Heart left ventricle (tissue), 16 donors: Measurements from ENCODE around the gene UQCC2. TPM values are rescaled to one million over a fixed set of nuclear protein-coding genes. Genes with fewer than 3 reads are reported as not detected.

Source experiments
- ATAC-seq, 4 donors: fragments of 200-7000 bp; cut with Tn5 transposase; one replicate each; pipeline ENCODE4 v1.9.1; 2020 to 2022; ENCODE audit warnings: moderate library complexity in 4 of 4, mild to moderate bottlenecking in 3 of 4, moderate number of reproducible peaks in 1 of 4
- DNase-seq, 5 donors: peaks; one replicate each; pipeline ENCODE4 v3.0.0-alpha.2; 2020
- H3K27ac ChIP-seq, 12 donors: fragments of 200-600 bp; sonication (generic) in 4 of 12; one replicate each; pipeline versions ENCODE4 v1.5.0 to v1.8.0; 2016 to 2022; ENCODE audit warnings: mild to moderate bottlenecking in 2 of 12
- H3K27me3 ChIP-seq, 9 donors: fragments of 200-600 bp; sonication (generic) in 2 of 9; one replicate each; pipeline versions ENCODE4 v1.5.1 to v1.8.0; 2016 to 2022; ENCODE audit warnings: mild to moderate bottlenecking in 3 of 9
- H3K36me3 ChIP-seq, 9 donors: fragments of 200-600 bp; sonication (generic) in 2 of 9; one replicate each; pipeline versions ENCODE4 v1.5.0 to v1.8.0; 2018 to 2022; ENCODE audit warnings: mild to moderate bottlenecking in 2 of 9
- H3K4me1 ChIP-seq, 12 donors: fragments of 200-600 bp; sonication (generic) in 4 of 12; one replicate each; pipeline versions ENCODE4 v1.5.0 to v1.8.0; 2016 to 2022; ENCODE audit warnings: mild to moderate bottlenecking in 3 of 12
- H3K4me3 ChIP-seq, 12 donors: fragments of 200-600 bp; sonication (generic) in 4 of 12; one replicate each; pipeline versions ENCODE4 v1.5.0 to v1.8.0; 2017 to 2022; ENCODE audit warnings: mild to moderate bottlenecking in 9 of 12, moderate library complexity in 4 of 12
- H3K9me3 ChIP-seq, 12 donors: fragments of 200-600 bp; sonication (generic) in 4 of 12; one replicate each; pipeline versions ENCODE4 v1.5.0 to v1.8.0; 2016 to 2022; ENCODE audit warnings: mild to moderate bottlenecking in 1 of 12
- CTCF ChIP-seq, 12 donors: fragments of 200-600 bp; sonication (generic) in 4 of 12; IDR thresholded peaks; one replicate each; pipeline versions ENCODE4 v1.5.0 to v1.8.0; 2018 to 2022; ENCODE audit warnings: antibody characterized with exemption in 12 of 12, mild to moderate bottlenecking in 5 of 12
- POLR2A ChIP-seq, 2 donors: fragments of 450-650 bp; IDR thresholded peaks; one replicate each; pipeline ENCODE4 v1.6.1; 2017; ENCODE audit warnings: antibody characterized with exemption in 2 of 2, mild to moderate bottlenecking in 2 of 2, moderate library complexity in 2 of 2
- WGBS, 4 donors: extraction: QIAGEN DNeasy Blood & Tissue Kit in 2 of 4; methylation state at CpG; one replicate each; pipeline versions ENCODE4 v1.1.5 to v1.1.7; 2013 to 2018; 5-methylcytosine and 5-hydroxymethylcytosine counted together
- intact Hi-C, 10 donors: fragments of 100-400 bp; cut with DNase I; formaldehyde crosslinking; loops; one replicate each; pipeline versions ENCODE4 v1.11.1 to v1.14.2; 2022
- polyA plus RNA-seq, 2 donors: library from polyadenylated mRNA; stranded (reverse); fragments of 200-250 nt; gene quantifications; one replicate each; pipeline ENCODE4 v1.2.3, GENCODE V29; 2013
- total RNA-seq, 9 donors: library from RNA; depleted of rRNA in 2 of 9; stranded (reverse); fragments of >200 nt in 2 of 9; fragmentation: NEBNext Ultra II Directional in 3 of 9; extraction: Animal tissue kit (Norgen Biotek cat#: 25700) in 3 of 9; gene quantifications; one replicate each; pipeline versions ENCODE4 v1.1.0 to v1.2.4, GENCODE V29; 2016 to 2023
- donor health status: ischemic (EF 13 %, LVEDD 7.1; RV severe dilation, severe dysfunction).
- donor health status: healthy with polysubstance abuse.
- donor health status: DM: no; HTN: yes; CAD: no.
- donor health status: DM: no; HTN: no; CAD: no.
- donor health status: ischemic (EF 25% LVEDD 6.9; RV normal size, moderate dysfunction).
- donor health status: ischemic (EF 25% LVEDD 5.7; RV mildly dilated, moderate dysfunction).
- donor health status: healthy.
- donor health status: DM: yes; HTN: yes; CAD: no.
- donor health status: ischemic (EF 35%, LVEDD 5.7; RV mildly dilated, moderate dysfunction).
- donor health status: nonischemic (EF 11% LVEDD 7.7; RV severe dilation, severe dysfunction).
- donor health status: DM: yes; HTN: yes; CAD: no.
- donor health status: PGD.
- donor health status: ischemic (EF 29% LVEDD 5.4; RV normal size, mild dysfunction).
- donor health status: nonischemic (EF 23%, LVEDD 6.1; RV moderate dilation, normal function).

The UQCC2 gene
- total and polyA plus RNA-seq, 11 donors: 88.5 to 496 (median 195) TPM

- WGBS, 4 donors: 33 to 48% (median 44%) methylated on average over 5 of the region's 5 CpGs
- ATAC-seq (no peak), DNase-seq (peak in 1 of 5 donors; percentile 20)
- H3K27ac ChIP-seq: peak overlapping the region in 2 of 12 donors; percentile 4 to 36
- intact Hi-C loops: loop anchor here in 8 of 10 donors (1.0 to 5.0 kb wide), 7 partner anchors 109 to 115 kb away; no protein-coding TSS in a partner anchor
- H3K27me3 ChIP-seq: no peaks in the 10 kb centered on the region
- H3K4me1 ChIP-seq: peaks cover 13 to 65% (median 47%) of the 10 kb centered on the region in 12 donors
- H3K4me3 ChIP-seq: no peak overlapping the region
- no peaks in the 10 kb centered on the region for H3K9me3 ChIP-seq
- no peak for TF ChIP-seq POLR2A (IDR thresholded peaks at IDR 0.05)
- no peak for TF ChIP-seq CTCF (IDR thresholded peaks at IDR 0.05)
- peaks cover 0 to 46% (median 16%) of the 10 kb centered on the region in 9 donors for H3K36me3 ChIP-seq
Observed at GRCh38 chr6:33699739-33700138, 11.8 kb downstream of the UQCC2 start.

GRCh38 chr6:33699131-33699530 is 12.4 kb downstream of the UQCC2 start:
- no peak for ATAC-seq
- peaks cover 15 to 71% (median 53%) of the 10 kb centered on the region in 12 donors for H3K4me1 ChIP-seq
- peak overlapping the region in 3 of 12 donors; percentile 11 to 25 (median 12) for H3K27ac ChIP-seq
- TF ChIP-seq CTCF (IDR thresholded peaks at IDR 0.05): no peak
- TF ChIP-seq POLR2A (IDR thresholded peaks at IDR 0.05): no peak
- no peak for DNase-seq
- peaks cover 0 to 49% (median 16%) of the 10 kb centered on the region in 9 donors for H3K36me3 ChIP-seq
- 65 to 75% (median 70%) methylated on average over 8 of the region's 8 CpGs for WGBS, 4 donors
- H3K9me3 ChIP-seq: no peaks in the 10 kb centered on the region
- no peak overlapping the region for H3K4me3 ChIP-seq
- no peaks in the 10 kb centered on the region for H3K27me3 ChIP-seq
- intact Hi-C loops: loop anchor here in 1 of 10 donors (2.0 kb wide), 1 partner anchor 108 kb away; no protein-coding TSS in a partner anchor

- ATAC-seq: no peak
- Histone ChIP-seq H3K9me3 (no peaks in the 10 kb centered on the region), H3K27ac (peak overlapping the region in 1 of 12 donors; percentile 25), H3K27me3 (no peaks in the 10 kb centered on the region), H3K36me3 (peaks cover 0 to 54% (median 16%) of the 10 kb centered on the region in 9 donors), H3K4me1 (peaks cover 15 to 77% (median 59%) of the 10 kb centered on the region in 12 donors), H3K4me3 (no peak overlapping the region)
- TF ChIP-seq CTCF (IDR thresholded peaks at IDR 0.05): no peak
- TF ChIP-seq POLR2A (IDR thresholded peaks at IDR 0.05): no peak
- WGBS, 4 donors: 86 to 90% (median 87%) methylated on average over 10 of the region's 10 CpGs
- no peak for DNase-seq
- intact Hi-C loops: loop anchor here in 1 of 10 donors (2.0 kb wide), 1 partner anchor 108 kb away; no protein-coding TSS in a partner anchor
Observed at GRCh38 chr6:33698494-33698893, 13.0 kb downstream of the UQCC2 start.

GRCh38 chr6:33697845-33698244 is 13.7 kb downstream of the UQCC2 start:
- H3K36me3 ChIP-seq: peaks cover 0 to 61% (median 16%) of the 10 kb centered on the region in 9 donors
- intact Hi-C loops: loop anchor here in 3 of 10 donors (2.0 kb wide), 2 partner anchors 63 to 107 kb away; no protein-coding TSS in a partner anchor
- no peak for ATAC-seq

More at GRCh38 chr6:33697845-33698244, 13.7 kb downstream of the UQCC2 start:
- no peak overlapping the region for H3K4me3 ChIP-seq
- H3K9me3 ChIP-seq: no peaks in the 10 kb centered on the region
- DNase-seq: peak in 1 of 5 donors; percentile 19
- 92 to 96% (median 94%) methylated on average over 9 to 10 of the region's 10 CpGs for WGBS, 4 donors
- H3K4me1 ChIP-seq: peaks cover 15 to 84% (median 66%) of the 10 kb centered on the region in 12 donors
- peak overlapping the region in 9 of 12 donors; percentile 70 to 90 (median 84) for H3K27ac ChIP-seq
- no peaks in the 10 kb centered on the region for H3K27me3 ChIP-seq
- no peak for TF ChIP-seq POLR2A (IDR thresholded peaks at IDR 0.05)
- TF ChIP-seq CTCF (IDR thresholded peaks at IDR 0.05): no peak
